ENCODE measurements around the gene TMEM192. TPM values are rescaled to one million over a fixed set of nuclear protein-coding genes. Genes with fewer than 3 reads are reported as not detected.

The TMEM192 gene
- total and polyA plus RNA-seq, 2 of the 8 experiments (the other 6 are each of a cell fraction or from before 2014, with no cell fraction given) = 7.3 to 10.9 TPM

- no peak overlapping the region for H4K8ac ChIP-seq (ENCODE audit: extremely low read depth, insufficient read depth, low read length)
- H2BK120ac ChIP-seq (replicated peaks; ENCODE audit: low read depth, low read length) = no peak overlapping the region
- H3K4me3 ChIP-seq (ENCODE audit: extremely low read depth in 1 of 4, insufficient read depth in 2 of 4, low read depth in 3 of 4, low read length in 4 of 4) = no peak overlapping the region
- H3K9me3 ChIP-seq (ENCODE audit: insufficient read depth in 2 of 2, low read depth in 1 of 2, low read length in 1 of 2) = no peaks in the 10 kb centered on the region
- no peak overlapping the region for H2AK5ac ChIP-seq (ENCODE audit: low read depth, low read length)
- no peak overlapping the region for H4K5ac ChIP-seq (ENCODE audit: insufficient read length, low read depth, low read length)
- no peaks in the 10 kb centered on the region for H3K27me3 ChIP-seq (replicated peaks in 1 of 4; ENCODE audit: control insufficient read depth in 3 of 4, extremely low read depth in 1 of 4, insufficient read depth in 3 of 4, low read length in 3 of 4)
- no peak overlapping the region for H2BK20ac ChIP-seq (ENCODE audit: low read length)
- H3K79me1 ChIP-seq (ENCODE audit: low read depth, low read length) = no peaks in the 10 kb centered on the region
- H3K4me1 ChIP-seq (replicated peaks in 1 of 4; ENCODE audit: control insufficient read depth in 3 of 4, insufficient read depth in 4 of 4, low read length in 3 of 4) = no peaks in the 10 kb centered on the region
- WGBS, 2 experiments (ENCODE audit: extremely low coverage in 1 of 2, insufficient coverage in 1 of 2, insufficient read length in 1 of 2, insufficient replicate concordance in 2 of 2, low coverage in 1 of 2, low lambda C conversion rate in 2 of 2, missing lambda C conversion rate in 1 of 2) = 88% methylated on average over 1 of the region's 1 CpG; no CpG with 5 or more reads in 1 of the 2 experiments
- no peaks in the 10 kb centered on the region for H3K23me2 ChIP-seq (ENCODE audit: low read depth, low read length)
- no peak overlapping the region for H3K23ac ChIP-seq (ENCODE audit: insufficient read length)
- no peak overlapping the region for H3K4ac ChIP-seq (replicated peaks; ENCODE audit: insufficient read length, low read depth, low read length)
- no peak overlapping the region for H3K27ac ChIP-seq (ENCODE audit: low read depth, low read length)
- no peak overlapping the region for H3K14ac ChIP-seq (ENCODE audit: insufficient read length)
- no peak for DNase-seq (ENCODE audit: low read depth in 1 of 2, low spot score in 2 of 2)
- no peak overlapping the region for H3K9ac ChIP-seq (replicated peaks in 1 of 4; ENCODE audit: extremely low read depth in 1 of 4, low read depth in 3 of 4, low read length in 3 of 4)
- H2BK15ac ChIP-seq (ENCODE audit: low read length) = no peak overlapping the region
- no peaks in the 10 kb centered on the region for H4K20me1 ChIP-seq (replicated peaks in 1 of 2; ENCODE audit: control insufficient read depth in 1 of 2, insufficient read depth in 2 of 2, low read length in 2 of 2)
- no peak overlapping the region for H2BK12ac ChIP-seq (ENCODE audit: low read depth, low read length)
- ChIA-PET POLR2A (ENCODE audit: partially characterized antibody) (interaction anchor here (0.7 kb wide), 1 partner anchor 25 kb away, joined by 3 read pairs; no protein-coding TSS in a partner anchor), CTCF (ENCODE audit: partially characterized antibody) (interaction anchor here (0.8 to 2.5 kb wide), 4 partner anchors 8 to 162 kb away, joined by 3 to 9 read pairs (median 4); no protein-coding TSS in a partner anchor)
- H2BK5ac ChIP-seq (ENCODE audit: low read depth, low read length) = no peak overlapping the region
- no peaks in the 10 kb centered on the region for H3K79me2 ChIP-seq (ENCODE audit: control insufficient read depth in 1 of 2, insufficient read depth in 2 of 2, low read length in 2 of 2)
- no peak for FAIRE-seq
- no peak overlapping the region for H4K91ac ChIP-seq (replicated peaks; ENCODE audit: insufficient read length, low read length)
- peaks cover 0 to 5% (median 2%) of the 10 kb centered on the region in 4 experiments; a peak in 3 of 8 replicates for H3K36me3 ChIP-seq (ENCODE audit: control insufficient read depth in 2 of 4, insufficient read depth in 4 of 4, low read length in 3 of 4)
- no peak overlapping the region for H3K18ac ChIP-seq (ENCODE audit: extremely low read depth, low read length)
- no peak overlapping the region for H3K56ac ChIP-seq (replicated peaks; ENCODE audit: insufficient read length, low read depth, low read length)
- H3K4me2 ChIP-seq (ENCODE audit: insufficient read depth in 1 of 2, low read depth in 2 of 2, low read length in 2 of 2) = no peak overlapping the region
- no peak overlapping the region for H2AFZ ChIP-seq (ENCODE audit: low read length)
These were observed 17.4 kb downstream of the TMEM192 start for GRCh38 chr4:165095291-165095690.

Measured in H1 (cell line).